T-helper 1 cell (primary cell): ENCODE results near the gene OR1G1.
"Not testable (repeated sequence)": the region's sequence is repeated elsewhere in the genome, so short reads cannot be mapped to it uniquely, and the experiment has no call there.

Experiments
- DNase-seq, 5 donors: peaks; one replicate each; pipeline ENCODE4 v3.0.0-alpha.2; 2012 to 2020
- total RNA-seq, 4 donors: gene quantifications; one replicate each; lab custom pipeline; 2026; lab: John Stamatoyannopoulos, UW

Gene OR1G1
- 0 reads per million in 4 donors for total RNA-seq

DNA sequence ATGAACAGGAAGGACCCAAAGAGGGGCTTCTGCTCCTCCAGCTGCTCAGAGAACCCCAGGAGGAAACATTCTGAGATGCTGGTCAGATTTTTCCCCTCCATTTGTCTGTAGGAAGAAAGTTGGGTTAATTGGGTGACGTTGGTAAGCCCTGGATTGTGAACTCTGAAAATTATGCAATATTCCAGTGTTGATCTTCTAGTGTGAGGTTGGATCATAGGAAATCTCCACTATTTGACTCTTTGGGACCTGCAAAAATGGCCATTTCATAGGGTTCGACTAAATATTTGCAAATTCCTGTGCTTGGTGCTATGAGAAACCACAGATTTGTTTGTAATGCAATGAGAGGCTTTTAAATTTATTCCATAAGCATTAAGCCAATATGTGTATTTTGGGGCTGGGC lies at the start of gene OR1G1:
OR1G1 (minus strand) TSS at position 101 of the 400 bp plus-strand sequence; CDS start at position 101, 0 bp downstream.
- no peak for DNase-seq

GRCh38 chr17:3167574-3167973 lies 40.2 kb upstream of the OR1G1 start:
- DNase-seq = no peak

DNA sequence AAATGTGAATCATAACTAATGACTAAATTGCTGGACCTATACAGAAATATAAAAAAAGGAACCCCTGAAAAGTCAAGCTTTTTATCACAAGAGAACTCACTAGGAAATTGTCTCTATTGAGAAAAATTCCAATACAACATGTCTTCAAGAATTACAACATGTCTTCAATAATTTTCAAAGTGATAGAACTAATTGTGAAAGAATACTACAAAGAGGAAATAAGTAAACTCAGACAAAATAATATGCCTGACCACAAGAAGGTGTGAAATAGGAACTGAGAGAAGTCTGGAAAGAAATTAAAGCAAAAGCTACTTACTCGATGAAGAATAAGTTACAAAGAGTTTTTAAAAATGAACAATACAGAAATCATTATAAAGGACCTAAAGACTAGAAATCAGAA lies 29.9 kb upstream of the OR1G1 start:
- DNase-seq = no peak

DNA sequence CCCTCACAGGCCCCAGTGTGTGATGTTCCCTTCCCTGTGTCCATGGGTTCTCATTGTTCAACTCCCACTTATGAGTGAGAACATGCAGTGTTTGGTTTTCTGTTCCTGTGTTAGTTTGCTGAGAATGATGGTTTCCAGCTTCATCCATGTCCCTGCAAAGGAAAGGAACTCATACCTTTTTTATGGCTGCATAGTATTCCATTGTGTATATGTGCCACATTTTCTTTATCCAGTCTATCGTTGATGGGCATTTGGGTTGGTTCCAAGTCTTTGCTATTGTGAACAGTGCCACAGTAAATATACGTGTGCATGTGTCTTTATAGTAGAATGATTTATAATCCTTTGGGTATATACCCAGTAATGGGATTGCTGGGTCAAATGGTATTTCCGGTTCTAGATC lies 10.1 kb upstream of the OR1G1 start:
- DNase-seq = not testable (repeated sequence)

GRCh38 chr17:3104322-3104721 lies 23.0 kb downstream of the OR1G1 start, which contains the start of gene OR1D2:
OR1D2 (minus strand) TSS chr17:3104422; CDS start chr17:3092996, 11,426 bp downstream.
- no peak for DNase-seq
